ENCODE measurements around the gene STK16.
A peak's percentile ranks its signal among the peaks of the same experiment; 100 is the strongest.

Gene STK16

DNA sequence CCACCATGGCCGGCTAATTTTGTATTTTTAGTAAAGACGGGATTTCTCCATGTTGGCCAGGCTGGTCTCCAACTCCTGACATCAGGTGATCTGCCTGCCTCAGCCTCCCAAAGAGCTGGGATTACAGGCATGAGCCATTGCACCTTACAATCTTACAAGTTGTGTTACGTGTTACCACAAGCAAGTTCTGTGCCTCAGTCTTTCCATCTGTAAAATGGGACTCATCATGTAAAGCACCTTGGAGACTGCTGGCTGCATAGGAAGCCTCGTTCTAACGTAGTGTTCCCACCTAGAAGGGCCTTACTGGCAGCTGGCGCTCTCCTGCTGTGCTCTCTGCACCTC is 43.9 kb downstream of the STK16 start:
- no peak for DNase-seq (ENCODE audit: low read depth)

DNA sequence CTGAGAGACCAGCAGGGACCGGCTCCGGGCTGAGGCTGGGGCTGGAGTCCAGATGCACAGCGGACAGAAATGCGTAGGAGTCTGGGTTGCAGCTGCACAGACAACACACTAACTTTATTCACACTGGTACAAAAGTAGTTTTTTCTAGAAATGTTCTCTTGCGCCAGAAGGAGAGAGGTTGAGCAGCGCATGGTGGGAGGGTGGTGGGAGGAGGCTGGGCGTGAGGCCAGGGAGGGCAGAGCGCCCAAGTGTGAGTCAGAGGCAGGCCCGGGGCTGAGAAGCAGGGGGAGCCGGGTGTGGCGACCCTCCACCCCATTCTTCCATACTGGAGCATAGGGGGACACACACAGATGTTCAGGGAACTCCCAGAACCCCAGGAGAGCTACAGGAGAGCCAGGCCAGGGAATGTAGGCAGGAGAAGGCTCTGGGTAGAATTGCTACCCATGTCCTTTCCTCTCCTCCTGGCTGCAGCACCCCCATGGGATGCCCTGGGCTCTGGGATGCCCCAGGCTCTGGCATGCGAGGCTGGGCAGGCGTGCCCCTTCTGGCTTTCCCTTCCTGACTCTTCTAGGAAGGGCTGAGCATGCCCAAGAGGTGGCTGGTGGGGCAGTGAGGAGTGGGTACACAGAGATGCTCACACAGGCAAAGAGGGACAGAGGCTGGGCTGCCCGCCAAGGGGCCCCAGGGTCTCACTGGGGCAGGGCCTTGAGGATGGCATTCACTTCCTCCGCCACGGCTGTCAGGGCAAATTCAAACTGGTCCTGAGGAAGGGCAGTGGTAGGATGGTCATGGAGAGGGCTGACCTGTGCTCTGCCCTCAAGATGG is 44.5 kb downstream of the STK16 start:
- DNase-seq (ENCODE audit: low read depth): no peak

DNA sequence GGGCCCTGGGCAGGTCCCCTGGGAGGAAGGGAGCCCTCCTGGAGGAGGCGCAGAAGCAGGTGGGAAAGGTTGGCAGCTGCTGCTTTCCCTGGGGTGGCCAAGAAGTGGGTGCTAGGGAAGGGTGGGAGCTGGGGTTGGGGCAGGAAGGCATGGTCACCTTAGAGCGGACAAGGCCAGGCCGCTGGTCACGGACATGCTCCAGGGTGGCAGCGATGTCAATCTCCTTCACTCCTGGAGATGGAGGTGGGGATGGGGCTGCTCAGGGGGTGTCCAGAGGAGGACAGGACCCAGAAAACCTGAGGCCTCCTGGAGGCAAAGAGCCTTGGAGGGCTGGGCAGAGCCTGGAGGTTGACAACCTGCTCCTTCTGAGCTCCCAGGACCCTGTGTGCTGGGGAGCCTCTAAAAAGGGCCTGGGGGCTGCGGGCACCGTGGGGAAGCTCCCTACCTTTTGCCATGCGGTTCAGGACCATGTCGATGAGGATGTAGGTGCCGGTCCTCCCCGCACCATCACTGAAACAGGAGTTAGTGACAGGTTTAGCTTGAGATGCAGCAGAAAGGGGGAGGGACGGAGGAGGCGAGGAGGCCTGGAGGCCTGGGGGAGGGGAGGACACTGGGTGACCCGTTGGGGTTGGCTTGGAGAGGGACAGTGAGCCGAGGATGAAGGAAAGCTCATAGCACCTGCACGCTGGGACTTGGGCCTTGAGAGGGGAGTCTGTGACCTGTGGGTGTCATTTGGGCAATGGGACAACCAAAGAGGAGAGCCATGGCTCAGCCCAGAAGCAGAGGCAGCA is 45.3 kb downstream of the STK16 start:
- DNase-seq (ENCODE audit: low read depth): no peak

DNA sequence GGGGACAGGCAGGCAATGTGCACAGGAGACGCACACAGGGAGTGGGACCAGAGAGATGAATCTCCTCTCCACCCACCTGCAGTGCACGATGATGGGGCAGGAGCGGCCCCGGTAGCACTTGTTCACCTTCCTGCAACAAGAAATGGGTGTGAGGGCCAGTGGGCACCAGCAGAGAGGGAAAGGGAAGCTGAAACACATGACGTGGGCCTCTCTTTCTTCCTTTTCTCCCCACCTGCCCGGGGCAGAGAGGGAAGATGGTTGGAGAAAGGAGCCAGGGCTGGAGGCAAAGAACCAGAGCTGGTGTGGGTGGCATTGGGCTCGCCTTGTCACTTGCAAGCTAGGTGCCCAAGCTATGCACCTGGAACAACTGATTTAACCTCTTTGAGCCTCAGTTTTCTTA is 46.1 kb downstream of the STK16 start:
- DNase-seq (ENCODE audit: low read depth): no peak

GRCh38 chr2:219291910-219292490 is 46.7 kb downstream of the STK16 start:
- DNase-seq (ENCODE audit: low read depth): no peak

DNA sequence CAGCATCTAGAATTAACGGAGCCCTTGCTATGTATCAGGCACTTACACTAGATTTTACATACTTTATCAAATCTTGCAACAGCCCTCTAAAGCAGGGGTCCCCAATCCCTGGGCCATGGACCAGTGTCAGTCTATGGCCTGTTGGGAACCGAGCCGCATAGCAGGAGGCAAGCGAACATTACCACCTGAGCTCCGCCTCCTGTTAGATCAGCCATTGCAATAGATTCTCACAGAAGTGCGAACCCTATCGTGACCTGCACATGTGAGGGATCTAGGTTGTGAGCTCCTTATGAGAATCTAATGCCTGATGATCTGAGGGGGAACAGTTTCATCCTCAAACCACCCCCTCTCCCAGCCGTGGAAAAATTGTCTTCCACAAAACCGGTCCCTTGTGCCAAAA is 47.3 kb downstream of the STK16 start:
- DNase-seq (ENCODE audit: low read depth): no peak

DNA sequence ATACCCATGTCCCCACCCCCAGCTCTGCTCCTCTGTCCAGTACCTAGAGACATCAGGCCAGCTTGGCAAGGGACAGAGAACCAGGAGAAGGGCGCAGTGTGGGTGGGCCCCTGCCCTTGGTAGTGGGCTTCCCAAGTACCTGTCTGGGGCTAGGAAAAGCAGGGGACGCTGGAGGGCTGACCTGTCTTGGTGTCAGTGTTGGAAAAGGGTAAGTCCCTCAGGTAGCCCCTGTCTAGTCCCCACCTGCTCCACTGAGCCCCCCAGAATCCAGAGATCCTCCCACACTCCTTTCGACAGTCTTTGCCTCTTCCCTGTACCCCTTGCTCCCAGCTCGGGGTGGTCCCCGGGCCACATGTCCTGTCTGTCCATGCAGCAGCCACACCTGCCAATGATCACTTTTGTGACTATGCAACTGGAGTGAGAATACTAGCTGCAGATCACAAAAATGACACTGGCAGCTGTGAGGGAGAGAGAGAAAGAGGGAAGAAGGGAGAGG is 48.5 kb downstream of the STK16 start:
- DNase-seq (ENCODE audit: low read depth): no peak

DNA sequence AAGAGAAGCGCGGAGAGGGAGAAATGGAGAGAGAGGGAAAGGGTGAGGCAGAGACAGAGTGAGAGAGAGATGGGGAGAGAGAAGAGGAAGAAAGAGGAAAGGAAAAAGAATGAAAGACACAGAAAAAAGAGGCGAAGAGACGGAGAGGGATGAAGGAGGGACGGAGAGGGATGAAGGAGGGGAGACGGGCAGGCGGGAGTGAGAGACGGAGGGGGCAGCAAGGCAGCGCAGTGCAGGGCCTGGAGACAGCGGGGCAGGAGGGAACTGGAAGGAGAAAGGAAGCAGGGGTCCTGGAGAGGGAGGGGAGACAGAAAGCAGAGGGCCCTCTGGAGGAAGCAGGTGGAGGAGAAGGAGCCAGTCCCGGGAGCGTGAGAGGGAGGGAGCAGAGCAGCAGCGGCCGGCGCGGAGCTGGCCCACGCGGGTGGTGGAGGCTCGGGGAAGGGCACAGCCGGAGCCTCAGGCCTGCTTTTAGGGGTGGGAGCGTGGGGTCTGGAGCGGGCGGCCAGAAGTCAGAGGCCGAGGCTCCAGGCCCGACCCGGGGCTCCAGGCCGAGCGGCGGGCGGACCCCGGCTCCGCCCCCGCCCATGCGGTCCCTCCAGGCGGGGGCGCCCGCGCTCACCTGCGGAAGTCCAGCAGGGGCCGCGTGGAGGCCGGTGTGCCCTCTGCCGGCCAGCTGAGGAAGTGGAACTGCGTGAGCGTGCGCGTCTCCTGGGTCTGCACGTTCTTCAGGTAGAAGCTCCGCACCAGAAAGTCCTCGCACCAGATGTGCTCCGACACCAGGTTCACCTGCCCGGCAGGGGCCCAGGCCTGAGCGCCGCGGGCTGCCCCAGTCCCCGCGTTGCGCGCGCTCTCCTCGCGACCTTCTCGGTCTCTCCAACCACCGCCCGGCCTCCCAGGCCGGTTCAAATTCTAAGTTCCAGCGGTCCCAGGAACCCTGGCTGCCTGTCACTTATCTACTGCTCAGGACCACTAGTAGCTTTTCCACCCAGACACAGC is 49.4 kb downstream of the STK16 start:
- peak; percentile 77 for DNase-seq (ENCODE audit: low read depth)

DNA sequence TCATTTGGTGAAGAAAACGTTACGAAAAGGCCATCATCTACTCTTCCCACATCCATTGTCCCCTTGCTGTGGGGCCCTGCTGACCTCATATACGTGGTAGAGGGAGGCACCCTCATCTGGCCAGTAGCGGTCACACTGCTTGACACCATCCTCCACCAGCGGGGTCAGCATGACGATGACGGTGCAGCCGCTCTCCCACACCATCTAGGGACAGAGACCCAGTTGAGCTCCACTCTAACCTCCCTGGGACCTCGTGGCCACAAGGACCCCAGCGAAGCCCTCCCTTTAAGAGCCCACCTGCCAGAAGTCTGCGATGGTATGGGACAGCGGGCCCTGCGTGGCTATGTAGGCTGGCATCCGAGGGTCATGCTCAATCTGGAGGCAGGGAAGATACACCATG is 50.9 kb downstream of the STK16 start:
- no peak for DNase-seq (ENCODE audit: low read depth)

- no peak for DNase-seq (ENCODE audit: low read depth)
Measured at GRCh38 chr2:219296631-219297391, 51.5 kb downstream of the STK16 start.

- DNase-seq (ENCODE audit: low read depth): no peak
Measured at GRCh38 chr2:219297766-219298456, 52.6 kb downstream of the STK16 start.

- DNase-seq (ENCODE audit: low read depth): peak; percentile 83
Measured at GRCh38 chr2:219298759-219299371, 53.6 kb downstream of the STK16 start.

- DNase-seq (ENCODE audit: low read depth): no peak
Measured at GRCh38 chr2:219299372-219299760, 54.1 kb downstream of the STK16 start.

Measured in stimulated activated CD8-positive, alpha-beta memory T cell treated with anti-CD3 and anti-CD28 coated beads, Interleukin-7, amount 100 ng/mL, for 24 hours (primary cell).